HG02885 (cell line): Measurements from ENCODE around the gene ANKRD65.
"Not testable (repeated sequence)": the region's sequence is repeated elsewhere in the genome, so short reads cannot be mapped to it uniquely, and the experiment has no call there.

Experiments used
- ATAC-seq: cut with Tn5 transposase; IDR thresholded peaks from one replicate; pipeline ENCODE4 v1.9.1; 2021; ENCODE audit warnings: mild to moderate bottlenecking; ENCODE audit not compliant: unreplicated experiment, poor library complexity

Gene ANKRD65

GRCh38 chr1:1421147-1421906 is at the start of gene ANKRD65:
Gene ANKRD65 (minus strand): TSS chr1:1421276. CDS start chr1:1421005, 271 bp downstream.
- no peak for ATAC-seq

GRCh38 chr1:1468196-1468985 is 47.3 kb upstream of the ANKRD65 start:
- not testable (repeated sequence) for ATAC-seq

DNA sequence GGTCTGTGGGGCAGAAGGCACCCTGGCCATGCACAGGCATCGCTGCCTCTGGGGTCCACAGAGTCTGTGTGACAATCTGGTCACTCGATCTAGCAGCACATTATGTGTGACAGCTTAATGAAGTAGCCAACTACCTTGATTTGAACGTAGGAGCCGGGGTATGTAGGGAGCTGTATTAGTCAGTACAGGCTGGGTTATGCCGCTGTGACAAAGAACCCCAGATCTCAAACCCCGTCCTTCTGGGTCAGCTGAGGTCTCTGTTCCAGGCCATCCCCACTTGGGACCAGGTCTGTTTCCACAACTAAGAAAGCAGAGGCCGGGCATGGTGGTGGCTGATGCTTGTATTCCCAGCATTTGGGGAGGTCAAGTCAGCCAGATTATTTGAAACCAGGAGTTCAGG is 42.2 kb upstream of the ANKRD65 start:
- ATAC-seq, result no peak

DNA sequence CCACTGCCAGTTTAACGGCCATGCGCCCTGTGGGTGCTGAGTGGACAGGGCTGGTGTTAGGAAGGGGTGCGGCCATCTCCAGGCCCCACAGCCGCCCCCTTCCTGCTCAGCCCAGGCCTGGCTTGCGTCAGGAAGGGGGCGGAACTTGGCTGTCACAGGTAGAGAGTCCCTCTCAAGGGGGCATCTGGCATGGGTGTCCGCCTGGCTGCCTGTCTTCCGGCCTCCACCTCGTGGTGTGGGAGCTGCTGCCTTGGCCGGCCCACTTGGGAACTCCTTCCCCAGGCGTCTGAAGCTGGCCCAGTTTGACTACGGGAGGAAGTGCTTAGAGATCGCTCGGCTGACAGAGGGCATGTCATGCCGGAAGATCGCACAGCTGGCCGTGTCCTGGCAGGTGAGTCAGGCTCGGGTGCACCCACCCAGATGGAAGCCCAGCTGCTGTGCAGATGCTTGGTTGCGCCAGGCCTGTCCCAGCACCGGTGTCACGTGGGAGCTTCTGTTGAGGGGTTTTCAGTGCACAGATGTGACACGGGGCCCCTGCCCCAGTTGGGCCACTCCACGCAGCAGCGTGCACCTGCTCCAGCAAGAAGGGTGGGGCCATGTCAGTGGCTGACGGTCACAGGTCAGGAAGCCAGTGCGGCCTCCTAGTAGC is 41.4 kb upstream of the ANKRD65 start:
- no peak for ATAC-seq

GRCh38 chr1:1461721-1462317 is 40.7 kb upstream of the ANKRD65 start:
- ATAC-seq, result no peak

- ATAC-seq, result no peak
Measured at GRCh38 chr1:1460540-1461130, 39.6 kb upstream of the ANKRD65 start.

DNA sequence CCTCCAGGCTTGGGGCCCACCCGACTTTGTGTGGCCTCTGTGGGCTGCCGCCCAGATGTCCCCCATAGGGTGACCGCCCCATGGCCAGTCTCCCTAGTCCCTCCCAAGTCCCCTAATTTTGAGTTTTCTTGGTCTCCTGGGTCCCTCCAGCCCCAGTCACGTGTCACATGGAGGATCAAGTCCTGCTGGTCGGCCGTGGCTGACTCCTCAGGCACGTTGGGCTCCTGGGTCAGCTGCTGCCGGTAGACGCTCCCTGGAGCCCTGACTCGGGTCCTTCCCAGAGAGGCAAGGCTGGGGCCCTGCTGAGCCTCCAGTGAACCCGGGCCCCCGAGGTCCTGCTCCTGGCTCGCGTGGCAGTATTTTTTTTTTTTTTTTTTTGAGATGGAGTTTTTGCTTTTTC is 38.6 kb upstream of the ANKRD65 start:
- not testable (repeated sequence) for ATAC-seq

- not testable (repeated sequence) for ATAC-seq
Measured at GRCh38 chr1:1459156-1459555, 38.1 kb upstream of the ANKRD65 start.

DNA sequence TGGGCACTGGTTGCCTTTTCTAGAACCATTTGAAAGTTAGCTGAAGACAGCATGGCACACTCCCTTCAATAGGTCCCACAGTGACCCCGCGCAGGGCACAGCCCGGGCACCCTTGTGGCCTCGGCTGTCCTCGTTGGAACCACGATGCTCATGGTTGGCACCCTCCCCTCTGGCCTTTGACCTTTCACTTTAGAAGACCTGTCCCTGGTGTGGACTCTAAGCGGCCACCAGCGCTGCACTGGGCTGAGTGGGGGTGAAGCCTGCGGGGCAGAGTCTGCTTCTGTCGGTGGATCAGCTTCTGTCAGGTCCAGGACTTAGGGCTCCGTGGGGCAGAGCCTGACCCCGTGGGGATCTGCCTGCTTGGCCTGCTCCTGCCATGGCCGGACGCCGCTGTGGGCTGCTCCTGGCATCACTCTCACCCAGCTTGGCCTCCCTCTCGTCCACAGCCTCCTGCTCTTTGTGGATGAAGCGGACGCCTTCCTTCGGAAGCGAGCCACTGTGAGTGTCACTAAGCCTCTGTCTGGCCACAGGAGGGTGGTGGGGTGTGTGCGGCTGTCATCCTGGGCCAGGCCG is 35.7 kb upstream of the ANKRD65 start:
- not testable (repeated sequence) for ATAC-seq

DNA sequence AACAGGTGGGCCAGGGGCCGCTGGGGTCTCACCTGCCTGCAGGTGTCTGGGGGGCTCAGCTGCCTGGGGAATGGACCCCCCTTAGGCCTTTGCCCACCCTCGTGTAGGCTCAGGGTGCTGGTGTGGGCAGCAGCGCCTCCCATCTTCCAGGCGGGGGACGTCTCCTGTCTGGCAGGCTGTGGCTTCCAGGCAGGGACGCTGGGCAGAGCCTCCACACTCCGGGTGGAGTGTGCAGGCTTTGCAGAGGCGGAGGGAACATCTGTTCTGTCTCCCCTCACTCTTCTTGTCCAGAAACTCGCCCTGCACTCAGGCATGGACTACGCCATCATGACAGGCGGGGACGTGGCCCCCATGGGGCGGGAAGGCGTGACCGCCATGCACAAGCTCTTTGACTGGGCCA is 34.9 kb upstream of the ANKRD65 start:
- not testable (repeated sequence) for ATAC-seq

DNA sequence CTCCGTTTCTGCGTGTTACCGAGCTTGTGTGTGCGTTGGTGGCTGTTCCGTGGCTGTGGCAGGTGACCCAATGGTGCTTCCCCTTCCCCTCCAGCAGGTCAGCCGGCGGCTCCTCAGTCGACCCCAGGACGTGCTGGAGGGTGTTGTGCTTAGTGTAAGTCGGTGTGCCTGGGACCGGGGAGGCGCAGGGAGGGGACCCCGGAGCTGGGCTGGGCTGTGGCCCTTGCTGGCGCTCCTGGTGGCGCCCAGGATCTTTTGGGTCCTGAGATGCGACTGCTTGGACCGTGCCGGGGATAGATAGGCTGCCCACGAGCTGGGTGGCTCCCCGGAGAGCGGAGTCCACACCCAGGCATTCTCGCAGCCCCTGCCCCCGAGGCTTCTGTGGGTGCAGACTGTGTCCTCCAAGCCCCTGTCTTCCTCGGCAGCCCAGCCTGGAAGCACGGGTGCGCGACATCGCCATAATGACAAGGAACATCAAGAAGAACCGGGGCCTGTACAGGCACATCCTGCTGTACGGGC is 34.3 kb upstream of the ANKRD65 start:
- no peak for ATAC-seq

DNA sequence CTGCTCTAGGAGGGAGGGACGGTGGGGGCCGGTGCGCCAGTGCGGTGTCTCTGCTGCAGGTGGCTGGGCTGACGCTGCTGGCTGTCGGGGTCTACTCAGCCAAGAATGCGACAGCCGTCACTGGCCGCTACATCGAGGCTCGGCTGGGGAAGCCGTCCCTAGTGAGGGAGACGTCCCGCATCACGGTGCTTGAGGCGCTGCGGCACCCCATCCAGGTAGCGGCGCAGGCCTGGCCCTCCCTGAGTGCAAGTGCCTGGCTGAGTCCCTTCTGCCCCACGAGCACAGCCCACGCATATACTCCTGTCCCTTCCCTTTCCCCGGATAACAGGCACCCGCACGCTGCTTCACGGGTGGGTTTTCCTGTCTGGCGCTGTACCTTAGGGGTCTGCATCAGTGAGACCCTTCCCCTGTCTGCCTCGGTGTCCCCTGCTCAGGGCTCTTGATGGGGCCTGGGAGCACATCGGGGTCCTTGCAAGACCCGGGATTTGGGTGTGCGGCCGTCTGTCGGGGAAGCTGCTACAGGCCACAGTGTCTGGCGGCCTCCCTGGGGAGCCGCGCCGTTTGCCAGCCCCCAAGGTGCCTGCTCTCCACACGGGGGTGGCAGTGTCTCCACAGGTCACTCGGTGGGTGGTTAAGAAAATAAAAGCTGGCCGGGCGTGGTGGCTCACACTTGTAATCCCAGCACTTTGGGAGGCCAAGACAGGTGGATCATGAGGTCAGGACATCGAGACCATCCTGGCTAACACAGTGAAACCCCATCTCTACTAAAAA is 33.4 kb upstream of the ANKRD65 start:
- not testable (repeated sequence) for ATAC-seq

DNA sequence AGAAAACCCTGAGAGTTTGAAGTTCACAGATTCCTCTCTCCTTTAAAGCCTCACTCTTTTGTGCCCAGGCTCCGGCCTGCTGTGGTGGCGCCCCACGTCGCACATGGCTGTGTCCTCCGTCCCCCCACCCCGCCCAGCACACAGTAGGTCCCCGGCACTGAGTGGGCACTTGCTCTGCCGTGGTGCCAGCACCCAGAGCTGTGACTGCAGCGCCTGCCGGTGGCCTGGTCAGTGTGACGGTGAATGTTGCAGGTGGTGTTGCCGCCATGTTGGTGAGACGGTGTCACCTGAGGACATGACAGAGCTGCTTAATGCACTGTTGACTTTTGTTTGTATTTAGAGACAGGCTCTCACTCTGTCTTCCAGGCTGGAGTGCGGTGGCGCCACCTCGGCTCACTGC is 31.8 kb upstream of the ANKRD65 start:
- no peak for ATAC-seq

GRCh38 chr1:1452365-1452739 is 31.3 kb upstream of the ANKRD65 start:
- not testable (repeated sequence) for ATAC-seq

DNA sequence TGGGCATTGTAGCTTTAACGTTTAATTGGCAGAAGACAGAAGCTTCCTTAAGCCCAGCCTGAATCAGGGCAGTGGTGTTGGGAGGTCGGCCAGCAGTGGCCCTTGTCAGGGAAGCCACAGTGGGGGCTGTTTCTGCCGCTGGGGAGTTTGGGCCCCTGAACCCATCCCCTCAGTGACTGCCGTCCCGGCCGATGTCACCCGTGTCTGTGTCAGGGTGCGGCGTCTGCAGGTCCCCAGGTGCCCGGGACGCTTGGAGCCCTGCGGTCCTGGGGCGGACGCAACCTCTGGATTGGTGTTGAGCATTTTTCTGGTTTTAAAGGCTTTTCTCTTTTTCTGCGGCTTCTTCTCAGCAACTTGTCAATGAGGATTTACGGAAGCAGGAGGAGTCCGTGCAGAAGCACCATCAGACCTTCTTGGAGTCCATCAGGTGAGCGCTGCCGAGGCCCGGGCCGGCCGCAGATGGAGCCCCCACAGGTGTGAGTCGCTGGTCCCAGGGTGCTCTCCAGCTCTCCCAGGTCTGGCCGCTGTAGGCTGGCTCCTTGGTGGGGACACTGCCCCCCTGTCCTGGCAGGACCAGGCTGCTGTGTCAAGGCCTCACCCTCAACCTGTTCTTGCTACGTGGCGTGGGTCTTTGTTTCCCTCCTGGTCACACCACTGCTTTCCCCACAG is 30.8 kb upstream of the ANKRD65 start:
- no peak for ATAC-seq

- ATAC-seq, result not testable (repeated sequence)
Measured at GRCh38 chr1:1450616-1451015, 29.5 kb upstream of the ANKRD65 start.

DNA sequence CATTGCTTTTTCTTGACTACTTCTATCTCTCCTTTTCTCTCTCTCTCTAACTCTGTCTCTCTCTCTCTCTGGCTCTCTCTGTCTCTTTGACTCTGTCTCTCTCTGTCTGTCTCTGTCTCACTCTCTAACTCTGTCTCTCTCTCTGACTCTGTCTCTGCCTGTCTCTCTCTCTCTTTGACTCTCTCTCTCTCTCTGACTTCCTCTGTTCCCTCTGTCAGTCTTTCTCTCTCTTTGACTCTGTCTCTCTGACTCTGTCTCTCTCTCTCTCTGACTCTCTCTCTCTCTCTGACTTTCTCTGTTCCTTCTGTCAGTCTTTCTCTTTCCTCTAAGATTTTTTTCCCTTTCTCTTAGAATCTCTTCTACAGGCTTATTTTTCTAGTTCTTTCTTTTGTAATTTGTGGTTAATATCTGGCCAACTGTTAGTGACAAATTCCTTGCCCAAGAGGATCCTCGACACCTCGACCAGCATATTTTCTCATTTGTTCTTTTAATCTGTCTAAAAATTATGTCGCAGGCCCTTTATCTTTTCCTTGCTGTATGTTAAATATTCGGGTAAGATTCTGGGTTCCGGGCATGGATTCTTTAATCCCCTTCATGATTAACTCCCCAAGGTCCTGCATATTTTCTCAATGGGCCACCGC is 28.1 kb upstream of the ANKRD65 start, which contains the start of gene ATAD3C:
Gene ATAD3C, plus strand, starts transcription at position 591 of the 641 bp plus-strand sequence. CDS start 995 bp downstream, outside the sequence.
- no peak for ATAC-seq

DNA sequence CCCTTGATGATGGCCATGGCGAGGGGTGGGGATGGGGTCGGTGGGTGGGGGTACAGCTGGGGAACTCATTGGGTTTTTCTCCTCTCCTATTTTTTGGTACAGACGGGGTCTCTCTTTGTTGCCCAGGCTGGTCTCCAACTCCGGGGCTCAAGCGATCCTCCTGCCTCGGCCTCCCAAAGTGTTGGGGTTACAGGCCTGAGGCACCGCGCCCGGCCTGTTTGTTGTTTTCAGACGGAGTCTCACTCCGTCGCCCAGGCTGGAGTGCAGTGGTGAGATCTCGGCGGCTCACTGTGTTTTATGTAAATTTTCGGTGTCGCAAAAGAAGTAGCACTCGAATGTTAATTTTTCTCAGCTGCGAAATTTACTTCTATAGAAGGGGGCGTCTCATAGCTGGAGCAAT is 25.6 kb upstream of the ANKRD65 start:
- ATAC-seq, result not testable (repeated sequence)
